H9 (cell line): Measurements from ENCODE around the gene PHF12. TPM values are rescaled to one million over a fixed set of nuclear protein-coding genes. Genes with fewer than 3 reads are reported as not detected.

Experiments used
- DNase-seq: peaks from one replicate; pipeline ENCODE4 v3.0.0-alpha.2; 2017
- H2AFZ ChIP-seq: one replicate; pipeline ENCODE4 v1.6.1; 2013; ENCODE audit warnings: mild to moderate bottlenecking, low read length, control low read depth, moderate library complexity
- H2AK5ac ChIP-seq: 2 replicates; pipeline ENCODE4 v1.6.1; 2013; ENCODE audit warnings: low read length, control low read depth, mixed read lengths; ENCODE audit not compliant: insufficient read length
- H2BK120ac ChIP-seq: one replicate; pipeline ENCODE4 v1.6.1; 2013; ENCODE audit warnings: low read depth, mild to moderate bottlenecking, low read length, control low read depth, inconsistent platforms; ENCODE audit not compliant: poor library complexity, severe bottlenecking
- H2BK12ac ChIP-seq: 2 replicates; pipeline ENCODE4 v1.6.1; 2013; ENCODE audit warnings: low read length, control low read depth, mixed read lengths, low read depth; ENCODE audit not compliant: insufficient read length
- H2BK15ac ChIP-seq: 2 replicates; pipeline ENCODE4 v1.6.1; 2013; ENCODE audit warnings: low read depth, low read length, control low read depth
- H2BK20ac ChIP-seq: one replicate; pipeline ENCODE4 v1.6.1; 2013; ENCODE audit warnings: low read depth, mild to moderate bottlenecking, low read length, control low read depth, inconsistent platforms; ENCODE audit not compliant: poor library complexity, severe bottlenecking
- H2BK5ac ChIP-seq: 2 replicates; pipeline ENCODE4 v1.6.1; 2013; ENCODE audit warnings: low read length, control low read depth, mixed read lengths; ENCODE audit not compliant: insufficient read length
- H3K14ac ChIP-seq: 2 replicates; pipeline ENCODE4 v1.6.1; 2013; ENCODE audit warnings: low read length, control low read depth; ENCODE audit not compliant: insufficient read depth
- H3K18ac ChIP-seq: 2 replicates; pipeline ENCODE4 v1.6.1; 2013; ENCODE audit warnings: low read depth, mild to moderate bottlenecking, mixed read lengths, low read length, control low read depth; ENCODE audit not compliant: insufficient read length
- H3K23ac ChIP-seq: 2 replicates; pipeline ENCODE4 v1.6.1; 2013; ENCODE audit warnings: low read length, control low read depth, mixed read lengths, low read depth; ENCODE audit not compliant: insufficient read length
- H3K23me2 ChIP-seq: 2 replicates; pipeline ENCODE4 v1.6.1; 2013; ENCODE audit warnings: low read depth, mild to moderate bottlenecking, mixed read lengths, low read length, control low read depth; ENCODE audit not compliant: insufficient read length, poor library complexity, severe bottlenecking
- H3K27ac ChIP-seq: 2 replicates; pipeline ENCODE4 v1.5.1; 2013; ENCODE audit warnings: low read length, control low read depth, mixed read lengths, low read depth; ENCODE audit not compliant: insufficient read length
- H3K27me3 ChIP-seq: 2 replicates; pipeline ENCODE4 v1.6.1; 2013; ENCODE audit warnings: low read length, control low read depth, inconsistent platforms; ENCODE audit not compliant: insufficient read depth
- H3K4ac ChIP-seq: 2 replicates; pipeline ENCODE4 v1.6.1; 2013; ENCODE audit warnings: low read depth, mild to moderate bottlenecking, control low read depth, inconsistent platforms, low read length, moderate library complexity
- H3K4me1 ChIP-seq: 2 replicates; pipeline ENCODE4 v1.6.1; 2013; ENCODE audit warnings: low read length, control low read depth, inconsistent platforms; ENCODE audit not compliant: insufficient read depth
- H3K4me2 ChIP-seq: 2 replicates; pipeline ENCODE4 v1.6.1; 2013; ENCODE audit warnings: low read length, control low read depth, mixed read lengths; ENCODE audit not compliant: insufficient read length, insufficient read depth
- H3K56ac ChIP-seq: 2 replicates; pipeline ENCODE4 v1.6.1; 2013; ENCODE audit warnings: low read depth, mild to moderate bottlenecking, mixed read lengths, low read length, control low read depth; ENCODE audit not compliant: insufficient read length
- H3K79me1 ChIP-seq: 2 replicates; pipeline ENCODE4 v1.6.1; 2013; ENCODE audit warnings: low read depth, mild to moderate bottlenecking, moderate library complexity, low read length, control low read depth, inconsistent platforms; ENCODE audit not compliant: insufficient read depth, poor library complexity, severe bottlenecking
- H3K79me2 ChIP-seq: 2 replicates; pipeline ENCODE4 v1.6.1; 2013; ENCODE audit warnings: low read length, control low read depth, inconsistent platforms; ENCODE audit not compliant: insufficient read depth
- H3K9ac ChIP-seq: 2 replicates; pipeline ENCODE4 v1.6.1; 2013; ENCODE audit warnings: low read length, control low read depth, mixed read lengths; ENCODE audit not compliant: insufficient read length; ENCODE audit errors: extremely low read depth
- H3K9me3 ChIP-seq: one replicate; pipeline ENCODE4 v1.6.1; 2013; ENCODE audit warnings: low read depth, low read length, inconsistent platforms; ENCODE audit not compliant: control insufficient read depth
- H3T11ph ChIP-seq: one replicate; pipeline ENCODE4 v1.6.1; 2013; ENCODE audit warnings: mild to moderate bottlenecking, low read length, control low read depth, inconsistent platforms
- H4K20me1 ChIP-seq: one replicate; pipeline ENCODE4 v1.6.1; 2013; ENCODE audit not compliant: control insufficient read depth, insufficient read length, insufficient read depth
- H4K5ac ChIP-seq: 2 replicates; pipeline ENCODE4 v1.6.1; 2013; ENCODE audit warnings: low read depth, mild to moderate bottlenecking, mixed read lengths, low read length, control low read depth; ENCODE audit not compliant: insufficient read length
- H4K8ac ChIP-seq: replicated peaks from 2 replicates; pipeline ENCODE4 v1.6.1; 2013; ENCODE audit warnings: low read length, control low read depth, mixed read lengths, low read depth; ENCODE audit not compliant: insufficient read length
- H4K91ac ChIP-seq: 2 replicates; pipeline ENCODE4 v1.6.1; 2013; ENCODE audit warnings: low read depth, mild to moderate bottlenecking, moderate library complexity, mixed read lengths, low read length, control low read depth; ENCODE audit not compliant: insufficient read length
- H3K27ac Mint-ChIP-seq, 3 experiments: 2 replicates in 2 of 3; 3 replicates in 1 of 3; pipeline ENCODE4 v1.8.0; 2020 to 2021; ENCODE audit warnings: mixed read lengths in 3 of 3, mild to moderate bottlenecking in 1 of 3, moderate library complexity in 1 of 3
- H3K27me3 Mint-ChIP-seq: 2 replicates; pipeline ENCODE4 v1.8.0; 2021; ENCODE audit warnings: low read depth, mild to moderate bottlenecking, moderate library complexity, mixed read lengths
- H3K36me3 Mint-ChIP-seq, 3 experiments: 2 replicates in 2 of 3; 3 replicates in 1 of 3; pipeline ENCODE4 v1.8.0; 2020 to 2021; ENCODE audit warnings: low read depth in 3 of 3, mixed read lengths in 3 of 3; ENCODE audit not compliant: insufficient read depth in 1 of 3
- H3K4me1 Mint-ChIP-seq, 2 experiments: 2 replicates each; pipeline ENCODE4 v1.8.0; 2020; ENCODE audit warnings: mixed read lengths in 2 of 2
- H3K4me3 Mint-ChIP-seq, 2 experiments: 2 replicates in 1 of 2; 3 replicates in 1 of 2; pipeline ENCODE4 v1.8.0; 2020 to 2021; ENCODE audit warnings: mild to moderate bottlenecking in 2 of 2, mixed read lengths in 2 of 2, moderate library complexity in 1 of 2
- H3K9me3 Mint-ChIP-seq, 2 experiments: 2 replicates in 1 of 2; 3 replicates in 1 of 2; pipeline ENCODE4 v1.8.0; 2020; ENCODE audit warnings: mild to moderate bottlenecking in 2 of 2, mixed read lengths in 2 of 2, moderate library complexity in 1 of 2
- CTCF ChIP-seq: fragments of 200-600 bp; sonication (generic); conservative IDR thresholded peaks from 3 replicates; pipeline ENCODE4 v1.8.0; 2021; ENCODE audit warnings: antibody characterized with exemption, mild to moderate bottlenecking
- WGBS: extraction: QIAGEN DNeasy Blood & Tissue Kit; methylation state at CpG from one replicate; pipeline ENCODE4 v1.1.7; 2013; ENCODE audit warnings: missing lambda C conversion rate, low lambda C conversion rate, mixed read lengths; ENCODE audit not compliant: insufficient read length; ENCODE audit errors: extremely low coverage; 5-methylcytosine and 5-hydroxymethylcytosine counted together
- total RNA-seq: library from RNA; stranded (reverse); gene quantifications from 2 replicates; pipeline ENCODE4 v1.2.1, GENCODE V29; 2021

Gene PHF12
- total RNA-seq, 1 experiment from 2014 or later: 62.1 TPM

GRCh38 chr17:28999206-28999605, 47.9 kb upstream of the PHF12 start:
- H4K5ac ChIP-seq: no peak overlapping the region
- WGBS: no CpG with 5 or more reads among the region's 5 CpGs
- no peak overlapping the region for H4K8ac ChIP-seq
- H3K4me3 Mint-ChIP-seq: no peak overlapping the region
- no peak overlapping the region for H3K56ac ChIP-seq
- no peak overlapping the region for H3K14ac ChIP-seq
- no peak overlapping the region for H2BK120ac ChIP-seq
- no peak for TF ChIP-seq CTCF
- no peak overlapping the region for H3T11ph ChIP-seq
- peaks cover 2% of the 10 kb centered on the region; the same call in 1 of the 2 replicates for H3K27me3 ChIP-seq
- H2AFZ ChIP-seq: no peak overlapping the region
- no peak overlapping the region for H2AK5ac ChIP-seq
- peaks cover 10% of the 10 kb centered on the region; the same call in 1 of the 2 replicates for H3K4me1 ChIP-seq
- no peak overlapping the region for H3K23ac ChIP-seq
- no peaks in the 10 kb centered on the region for H3K23me2 ChIP-seq
- no peak overlapping the region for H3K4ac ChIP-seq
- H3K9me3 ChIP-seq: no peaks in the 10 kb centered on the region
- no peak for DNase-seq
- H3K4me2 ChIP-seq: no peak overlapping the region
- H3K79me2 ChIP-seq: no peaks in the 10 kb centered on the region
- H2BK5ac ChIP-seq: no peak overlapping the region
- no peak overlapping the region for H2BK12ac ChIP-seq
- no peak overlapping the region for H3K27ac Mint-ChIP-seq
- H2BK15ac ChIP-seq: no peak overlapping the region
- H3K18ac ChIP-seq: no peak overlapping the region
- H4K20me1 ChIP-seq: no peaks in the 10 kb centered on the region
- no peak overlapping the region for H3K27ac ChIP-seq
- H3K9ac ChIP-seq: no peak overlapping the region
- no peaks in the 10 kb centered on the region for H3K79me1 ChIP-seq
- peaks cover 54 to 59% of the 10 kb centered on the region in 2 experiments for H3K4me1 Mint-ChIP-seq
- H2BK20ac ChIP-seq: no peak overlapping the region
- H3K9me3 Mint-ChIP-seq: no peaks in the 10 kb centered on the region
- peaks cover 48% of the 10 kb centered on the region for H3K27me3 Mint-ChIP-seq
- H3K36me3 Mint-ChIP-seq: no peaks in the 10 kb centered on the region; a peak in 1 of 7 replicates
- no peak overlapping the region for H4K91ac ChIP-seq
